GM18858 (cell line): Measurements from ENCODE around the gene SIPA1.

Experiments used
- ATAC-seq: cut with Tn5 transposase; IDR thresholded peaks from one replicate; pipeline ENCODE4 v1.9.1; 2021; ENCODE audit not compliant: unreplicated experiment

SIPA1 gene

DNA sequence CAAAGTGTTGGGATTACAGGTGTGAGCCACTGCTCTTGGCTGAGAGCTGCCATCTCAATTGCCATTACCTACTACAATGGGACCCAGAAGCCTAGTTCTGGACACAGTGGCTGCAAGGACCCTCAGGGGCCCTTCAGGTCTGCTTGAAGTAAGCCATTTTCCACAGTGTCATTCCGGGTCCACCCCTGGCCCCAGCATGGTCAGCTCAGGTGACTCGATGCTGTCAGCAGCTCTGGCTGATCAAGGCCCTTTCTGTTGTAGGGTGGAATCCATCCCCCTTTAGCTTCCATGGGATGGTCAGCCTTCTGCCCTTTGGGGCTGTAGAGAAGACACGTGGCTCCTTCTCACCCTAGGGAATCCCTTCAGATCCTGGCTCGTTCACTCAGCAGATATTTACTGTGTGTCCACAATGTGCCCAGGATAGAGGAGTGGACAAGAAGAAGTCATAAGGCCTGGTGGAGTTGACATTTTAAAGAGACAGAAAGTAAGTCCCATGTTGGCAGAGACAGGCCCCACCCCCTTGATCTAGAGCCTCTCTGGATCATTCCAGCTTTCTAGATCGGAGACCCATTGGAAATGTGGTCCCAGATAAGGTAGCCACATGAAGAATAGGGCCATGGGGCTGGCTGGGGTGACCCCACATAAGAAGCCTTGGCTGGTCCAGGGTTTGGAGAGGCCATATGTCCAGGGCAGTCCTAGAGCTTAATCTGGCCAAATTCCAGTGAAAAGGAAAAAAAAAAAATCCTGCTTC is 59.1 kb downstream of the SIPA1 start:
- ATAC-seq = no peak

DNA sequence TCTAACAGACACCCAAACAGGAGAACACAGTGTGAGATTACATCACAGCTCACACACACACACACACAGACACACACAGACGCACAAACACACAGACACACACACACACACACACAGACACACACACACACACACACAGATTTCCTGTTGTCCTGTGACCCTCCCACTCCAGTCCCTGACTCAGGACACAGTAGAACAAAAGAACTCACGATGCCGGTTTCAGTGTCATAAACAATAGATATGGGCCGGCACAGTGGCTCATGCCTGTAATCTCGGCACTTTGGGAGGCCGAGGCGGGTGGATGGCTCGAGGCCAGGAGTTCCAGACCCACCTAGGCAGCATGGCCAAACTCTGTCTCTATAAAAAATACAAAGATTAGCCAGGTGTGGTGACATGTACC is 60.3 kb downstream of the SIPA1 start:
- ATAC-seq = no peak

DNA sequence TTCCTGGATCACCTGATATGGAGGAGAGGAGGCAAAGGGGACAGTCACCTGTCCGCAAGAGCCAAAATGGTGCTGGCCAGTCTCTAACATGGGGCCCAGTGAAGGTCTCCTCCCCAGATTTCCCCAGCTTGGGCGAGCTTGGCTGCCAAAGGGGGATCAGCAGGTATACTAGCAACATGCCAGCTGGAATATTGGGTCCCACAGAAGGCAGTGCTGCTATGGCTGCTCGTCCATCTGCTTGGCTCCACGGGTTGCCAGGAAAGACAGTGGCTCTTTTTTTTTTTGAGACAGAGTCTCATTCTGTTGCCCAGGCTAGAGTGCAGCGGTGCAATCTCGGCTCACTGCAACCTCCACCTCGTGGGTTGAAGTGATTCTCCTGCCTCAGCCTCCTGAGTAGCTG is 61.4 kb downstream of the SIPA1 start:
- ATAC-seq = no peak

DNA sequence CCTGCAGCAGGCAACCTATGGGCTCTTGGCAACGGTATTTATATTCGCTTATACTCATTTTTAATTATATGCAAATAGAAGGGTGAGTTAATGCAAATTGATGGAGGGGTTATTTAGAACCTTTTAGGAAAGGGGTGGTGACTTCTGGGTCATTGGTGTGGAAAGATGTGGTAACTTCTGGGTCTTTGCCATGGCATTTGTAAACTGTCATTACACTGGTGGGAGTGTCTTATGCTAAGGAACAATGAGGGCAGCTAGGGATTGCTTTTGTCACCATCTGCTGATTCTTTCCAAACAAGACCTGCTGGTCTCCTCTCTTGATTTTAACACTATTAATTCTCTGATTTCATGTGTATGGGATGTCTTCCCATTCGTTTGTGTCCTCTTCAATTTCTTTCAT is 62.5 kb downstream of the SIPA1 start:
- no peak for ATAC-seq
